Stimulated activated CD4-positive, alpha-beta T cell treated with anti-CD3 and anti-CD28 coated beads, Interleukin-2, amount 100 ng/mL, for 24 hours (primary cell): Measurements from ENCODE around the gene IHH.

Experiments
- DNase-seq, 2 donors: peaks; one replicate each; pipeline ENCODE4 v3.0.0-alpha.2; 2020

IHH gene

GRCh38 chr2:219073413-219074129 is 12.8 kb upstream of the IHH start:
- peak in 1 of 2 donors; percentile 16 for DNase-seq

DNA sequence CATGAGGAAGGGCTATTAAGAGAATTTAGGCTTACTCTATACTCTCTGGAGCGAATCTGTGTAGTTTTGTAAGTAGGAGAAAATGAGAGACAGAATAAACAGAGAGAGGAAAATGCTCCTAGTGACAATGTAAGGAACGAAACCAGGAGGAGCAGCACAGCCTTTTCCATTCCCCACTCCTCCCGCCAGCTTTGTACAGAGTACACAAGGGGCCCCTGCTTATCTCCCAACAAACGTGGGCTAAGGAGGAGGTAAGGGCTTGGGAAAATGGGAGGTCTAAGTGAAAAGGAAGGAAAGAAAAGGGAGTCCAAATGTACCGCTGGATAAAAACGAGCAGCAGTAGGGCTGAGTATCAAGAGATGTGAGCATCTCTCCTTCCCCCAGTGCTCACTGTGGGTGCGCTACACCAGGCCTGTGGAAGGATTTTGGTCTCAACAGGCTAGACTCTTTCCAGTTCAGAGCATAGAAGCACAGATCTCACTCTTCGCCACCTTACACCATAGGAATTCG is 12.1 kb upstream of the IHH start:
- DNase-seq = no peak

DNA sequence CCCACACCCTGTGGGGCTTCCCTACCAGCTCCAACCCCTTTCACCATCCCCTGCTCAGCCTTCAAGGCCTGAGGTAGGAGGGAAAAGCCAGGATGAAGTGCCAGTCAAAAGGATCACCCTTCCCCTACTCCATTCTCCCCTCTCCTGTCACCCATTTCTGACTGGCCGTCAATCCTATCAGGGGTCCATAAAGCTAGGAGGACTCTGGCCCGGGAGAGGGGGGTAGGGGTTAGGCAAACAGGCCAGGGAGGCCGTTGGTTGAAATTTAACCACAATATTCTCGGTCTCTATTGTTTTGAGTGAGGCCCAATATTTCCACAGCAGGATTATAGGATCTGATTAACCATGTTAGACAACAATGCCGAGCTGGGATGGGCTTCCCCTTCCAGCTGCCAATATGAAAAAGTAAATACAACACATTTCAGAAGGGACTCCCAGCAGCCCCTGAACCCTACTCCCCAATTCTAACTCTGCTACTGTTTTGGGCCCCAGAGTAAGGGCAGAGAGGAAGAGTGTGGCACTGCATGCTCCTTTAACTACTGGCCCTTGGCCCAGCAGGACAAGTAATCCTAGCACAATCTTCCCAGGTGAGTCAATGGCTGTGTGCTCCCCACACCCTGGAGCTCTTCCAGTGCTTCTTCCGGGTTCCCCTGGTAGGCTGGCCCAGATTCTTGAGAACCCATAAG is 10.6 kb upstream of the IHH start:
- no peak for DNase-seq

DNA sequence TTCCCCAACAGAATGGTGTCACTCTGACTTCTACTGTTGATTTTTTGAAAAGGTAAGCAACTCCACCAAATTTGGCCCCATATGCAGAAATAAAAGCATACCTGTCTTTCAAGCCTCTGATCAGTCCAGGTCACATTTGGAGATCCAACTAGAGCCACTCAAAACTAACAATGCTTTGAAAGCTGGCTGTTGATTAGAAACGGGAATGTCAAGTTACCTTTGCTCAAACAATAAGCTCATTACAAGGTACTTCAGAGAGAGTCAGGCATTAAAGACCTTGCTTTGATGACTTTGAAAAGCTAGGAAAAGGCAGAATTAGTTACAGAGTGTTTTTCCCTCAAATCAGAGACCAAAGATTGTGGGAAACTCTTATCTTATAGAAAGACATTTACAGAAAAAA is 4.8 kb upstream of the IHH start:
- no peak for DNase-seq

GRCh38 chr2:219062081-219062480 is 1.4 kb upstream of the IHH start:
- DNase-seq = no peak

DNA sequence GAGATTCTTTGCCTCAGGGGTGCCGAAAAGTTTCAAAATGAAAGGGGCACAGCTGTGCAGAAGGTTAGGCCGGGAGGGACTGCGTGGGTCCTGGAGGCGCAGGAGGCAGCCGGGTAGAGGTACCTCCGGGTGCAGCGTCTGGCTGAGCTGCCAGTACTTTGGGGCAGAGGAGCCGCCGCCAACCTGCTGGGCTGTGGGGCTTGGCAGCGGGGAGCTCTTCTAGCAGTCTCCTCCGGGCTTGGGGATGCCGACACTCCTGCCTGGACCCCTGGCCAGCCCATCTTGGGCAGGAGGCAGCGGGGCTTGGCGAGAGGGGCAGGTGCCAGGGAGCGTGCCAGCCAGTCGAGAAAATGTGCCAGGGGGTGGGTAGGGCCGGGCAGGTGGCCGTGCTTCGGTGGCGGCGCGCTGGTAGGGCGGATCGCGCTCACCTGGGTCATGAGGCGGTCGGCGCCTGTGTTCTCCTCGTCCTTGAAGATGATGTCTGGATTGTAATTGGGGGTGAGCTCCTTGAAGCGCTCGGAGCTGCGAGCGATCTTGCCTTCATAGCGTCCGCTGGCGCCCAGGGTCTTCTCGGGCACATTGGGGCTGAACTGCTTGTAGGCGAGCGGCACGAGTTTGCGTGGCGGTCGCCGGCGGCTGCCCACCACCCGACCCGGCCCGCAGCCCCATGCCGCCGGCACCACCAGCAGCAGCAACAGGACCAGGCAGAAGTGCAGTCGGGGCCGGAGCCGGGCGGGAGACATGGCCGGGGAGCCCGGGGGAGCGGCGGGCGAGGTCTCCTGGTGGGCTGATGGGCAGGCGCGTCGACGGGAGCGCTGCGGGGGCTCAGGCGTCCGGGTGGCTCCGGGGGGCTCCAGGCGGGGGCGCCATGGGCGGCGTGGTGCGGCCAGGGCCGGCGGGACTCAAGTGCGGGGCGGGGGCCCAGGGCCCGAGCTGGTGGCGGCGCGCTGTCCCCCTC is 717 bp downstream of the IHH start:
- peak in 1 of 2 donors; percentile 15 for DNase-seq

DNA sequence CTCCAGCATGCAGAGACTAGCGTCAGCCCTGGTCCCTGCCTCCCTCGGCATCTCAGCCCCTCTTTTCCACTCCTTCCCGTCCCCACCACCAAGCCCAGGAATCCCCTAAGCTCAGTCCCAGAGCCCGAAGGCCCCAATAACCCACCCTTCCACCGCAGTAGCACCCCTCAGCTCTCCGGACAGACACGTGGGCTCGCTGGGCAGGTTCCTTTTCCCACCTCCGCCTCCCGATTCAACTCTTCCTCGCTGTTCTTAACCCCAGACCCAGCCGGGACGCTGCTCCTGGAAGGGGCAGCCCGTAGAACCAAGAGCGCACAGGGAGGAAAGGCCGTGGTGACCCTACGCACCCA is 1.4 kb downstream of the IHH start:
- no peak for DNase-seq

DNA sequence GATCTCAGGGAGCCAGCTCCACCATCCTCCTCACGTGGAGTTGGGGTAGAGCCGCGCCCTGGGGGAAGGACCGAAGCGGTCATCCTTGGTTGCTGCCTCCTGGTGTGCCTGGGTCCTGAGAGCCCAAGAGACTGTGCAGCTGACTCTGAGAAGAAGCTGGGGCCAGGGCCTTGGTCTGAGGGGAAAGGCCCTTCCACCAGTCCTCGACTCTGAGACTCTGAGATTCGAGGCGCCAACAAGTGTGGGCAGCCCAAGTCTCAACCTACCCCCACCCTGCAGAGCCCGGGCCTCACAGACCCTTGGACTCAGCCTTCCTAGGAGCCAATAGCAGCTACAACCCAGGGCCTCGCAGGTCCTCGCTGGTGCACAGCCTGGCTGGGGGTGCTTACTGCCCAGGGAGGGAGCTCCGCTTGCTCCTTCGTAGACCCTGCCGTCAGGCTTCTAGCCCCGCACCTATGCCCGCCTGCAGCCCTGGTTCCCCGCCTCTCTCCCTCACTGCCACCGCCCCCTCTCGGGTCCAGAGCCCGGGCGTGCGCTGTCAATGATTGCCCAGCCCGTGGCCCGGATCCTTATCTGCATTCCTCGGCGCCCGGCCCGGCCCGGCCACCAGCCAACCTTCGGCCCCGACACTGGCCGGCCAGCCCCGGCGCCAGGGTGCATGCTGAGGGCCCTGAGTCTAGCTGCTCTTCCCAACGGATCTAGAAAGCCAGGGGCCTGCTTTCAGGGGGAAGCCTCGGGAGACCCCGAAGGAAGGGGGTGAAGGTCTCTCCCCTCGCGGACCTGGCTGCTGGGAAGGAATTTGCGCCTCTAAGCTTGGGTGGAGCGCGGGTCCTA is 2.0 kb downstream of the IHH start:
- peak in 1 of 2 donors; percentile 9 for DNase-seq

- DNase-seq = peak; percentile 80 to 86
Measured at GRCh38 chr2:219057709-219058540, 2.8 kb downstream of the IHH start.

- DNase-seq = no peak
Measured at GRCh38 chr2:219056896-219057708, 3.6 kb downstream of the IHH start.

- DNase-seq = no peak
Measured at GRCh38 chr2:219056176-219056895, 4.4 kb downstream of the IHH start.

- DNase-seq = no peak
Measured at GRCh38 chr2:219054956-219055903, 5.5 kb downstream of the IHH start.

DNA sequence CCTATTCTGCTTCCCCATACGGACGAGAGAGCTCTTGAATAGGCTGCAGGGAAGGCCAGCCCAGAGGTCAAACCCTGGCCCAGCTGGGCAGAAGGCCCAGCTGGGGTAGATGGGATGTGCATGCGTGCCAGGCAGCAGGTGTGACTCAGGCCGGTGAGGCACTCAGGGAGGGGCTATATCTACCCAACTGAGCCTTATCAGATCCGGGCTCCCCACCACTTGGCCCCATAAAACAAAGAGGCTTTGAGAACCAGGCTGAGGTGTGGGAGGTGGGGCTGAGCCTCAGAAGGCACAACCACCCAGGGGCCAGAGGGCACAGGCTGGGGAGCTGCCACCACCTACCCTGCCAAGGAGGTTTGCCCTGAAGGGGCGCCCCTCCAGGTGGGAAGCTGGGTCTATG is 11.4 kb downstream of the IHH start:
- no peak for DNase-seq

DNA sequence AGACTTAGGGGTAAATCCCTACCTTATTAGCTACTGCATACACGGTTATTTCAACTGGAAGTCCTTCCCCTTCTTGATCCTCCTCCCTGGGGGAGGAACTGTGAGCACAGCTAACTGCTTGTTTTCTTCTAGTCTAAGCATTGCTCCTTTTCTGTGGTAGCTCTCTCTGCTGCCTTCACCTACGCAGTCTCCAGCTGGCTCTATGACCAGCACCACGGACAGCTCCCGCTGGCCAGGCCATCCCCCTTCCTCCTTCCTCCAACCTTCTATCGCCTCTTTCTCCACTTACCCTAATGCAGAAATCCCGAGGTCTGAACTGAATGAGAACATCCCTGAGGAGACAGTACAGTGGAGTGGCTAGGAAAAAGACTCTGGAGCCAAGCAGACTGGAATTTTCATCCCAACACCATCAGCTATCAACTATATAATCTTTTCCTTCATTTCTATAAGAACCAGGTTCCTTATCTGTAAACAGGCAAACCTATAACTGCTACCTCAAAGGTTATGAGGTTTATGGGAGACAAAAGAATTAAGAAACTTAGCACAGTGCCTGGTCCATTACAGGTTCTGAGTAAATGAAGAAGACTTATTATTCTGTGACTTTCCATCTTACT is 14.7 kb downstream of the IHH start:
- DNase-seq = peak in 1 of 2 donors; percentile 35

- no peak for DNase-seq
Measured at GRCh38 chr2:219042750-219043149, 18.0 kb downstream of the IHH start.

DNA sequence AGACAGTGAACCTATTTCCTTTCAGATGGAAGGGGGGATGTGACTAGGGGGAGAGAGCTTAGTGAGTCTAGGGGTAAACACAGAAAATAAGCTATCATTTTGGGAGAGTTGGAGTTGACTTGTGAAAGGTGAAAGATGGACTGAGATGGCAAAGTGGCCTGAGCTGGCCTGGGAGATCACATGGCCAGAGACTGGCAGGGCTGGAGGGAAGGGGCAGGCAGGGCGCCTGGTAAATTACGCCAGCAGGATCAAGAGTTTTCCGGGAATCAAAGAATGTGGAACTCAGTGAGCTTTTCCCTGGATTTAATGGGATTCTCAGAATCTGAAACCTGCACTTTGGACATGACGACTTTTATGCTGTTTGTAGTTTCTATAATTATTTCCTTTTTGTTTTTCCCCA is 18.6 kb downstream of the IHH start:
- DNase-seq = no peak

DNA sequence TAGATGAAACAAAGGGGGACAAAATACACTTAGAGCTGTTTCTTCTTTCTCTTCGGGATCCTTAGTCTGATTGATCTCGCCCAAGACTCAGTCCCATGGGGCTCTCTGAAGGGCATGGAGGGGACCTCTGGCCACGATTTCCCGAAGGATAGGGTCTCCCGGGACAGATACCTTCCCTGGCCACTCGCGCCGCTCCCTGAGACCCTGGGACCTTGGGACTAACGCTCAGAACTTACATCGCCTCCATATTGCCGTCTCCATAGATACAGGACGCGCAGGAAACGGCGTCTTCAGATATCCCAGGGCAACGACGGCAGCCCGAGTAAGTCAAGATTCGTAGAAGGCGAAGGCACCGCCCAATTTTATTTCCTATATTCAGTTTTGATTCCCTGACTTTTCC is 19.5 kb downstream of the IHH start, which contains the start of gene CFAP65:
CFAP65 (minus strand) TSS at position 265 of the 400 bp plus-strand sequence. CDS start 2,468 bp downstream, outside the sequence.
- DNase-seq = peak; percentile 39 to 53

DNA sequence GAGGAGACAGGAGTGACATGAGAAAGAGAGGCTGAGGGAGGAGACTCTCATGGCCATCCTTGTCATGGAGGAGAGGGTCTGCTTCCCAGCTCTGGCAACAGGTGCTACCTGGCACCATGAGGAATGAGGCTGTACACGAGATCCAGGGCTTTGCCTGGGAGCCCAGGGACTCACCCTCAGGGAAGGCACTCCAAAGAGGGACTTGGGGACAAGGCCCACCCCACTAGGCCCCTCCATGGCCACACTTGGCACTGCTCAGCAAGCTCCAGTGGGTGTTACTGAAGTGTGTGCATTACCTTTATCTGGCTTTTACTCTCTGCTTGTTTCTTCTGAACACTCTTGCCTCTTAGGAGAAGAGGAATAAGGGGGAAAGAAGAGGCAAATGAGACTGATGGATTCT is 22.1 kb downstream of the IHH start:
- DNase-seq = no peak
